ENCODE measurements around the gene APLN.
A peak's percentile ranks its signal among the peaks of the same experiment; 100 is the strongest.

APLN gene

GRCh38 chrX:129608496-129608895 lies 46.3 kb downstream of the APLN start:
- POLR2A ChIA-PET: no interaction called here
- H3K4me1 ChIP-seq (ENCODE audit: control insufficient read depth, insufficient read depth, low read length): no peaks in the 10 kb centered on the region
- CTCF ChIA-PET: interaction anchor here (0.6 to 4.1 kb wide), 17 partner anchors 8 to 1308 kb away, joined by 3 to 59 read pairs (median 4); no protein-coding TSS in a partner anchor
- no peak overlapping the region for H3K27ac ChIP-seq (ENCODE audit: extremely low read depth, low read depth, low read length)
- no peak overlapping the region for H3K4me3 ChIP-seq (ENCODE audit: low read depth, low read length)
- no peaks in the 10 kb centered on the region for H3K36me3 ChIP-seq (ENCODE audit: control insufficient read depth in 2 of 2, insufficient read depth in 1 of 2, low read length in 2 of 2)
- no peaks in the 10 kb centered on the region for H3K9me3 ChIP-seq (ENCODE audit: control insufficient read depth, insufficient read depth, low read depth, low read length)
- TF ChIP-seq ZNF2 (tag by site-specific recombination; IDR thresholded peaks at IDR 0.05): no peak
- no peak for TF ChIP-seq ZNF624 (tag by site-specific recombination; IDR thresholded peaks at IDR 0.05)

GRCh38 chrX:129606918-129607317 lies 47.8 kb downstream of the APLN start:
- CTCF ChIA-PET: interaction anchor here (0.6 to 6.5 kb wide), 14 partner anchors 14 to 322 kb away, joined by 3 to 59 read pairs (median 4); partner anchors contain the start of gene APLN
- POLR2A ChIA-PET: no interaction called here
- Histone ChIP-seq H3K36me3 (ENCODE audit: control insufficient read depth in 2 of 2, insufficient read depth in 1 of 2, low read length in 2 of 2) (no peaks in the 10 kb centered on the region), H3K27ac (ENCODE audit: extremely low read depth, low read depth, low read length) (no peak overlapping the region), H3K9me3 (ENCODE audit: control insufficient read depth, insufficient read depth, low read depth, low read length) (no peaks in the 10 kb centered on the region), H3K4me1 (ENCODE audit: control insufficient read depth, insufficient read depth, low read length) (no peaks in the 10 kb centered on the region), H3K4me3 (ENCODE audit: low read depth, low read length) (no peak overlapping the region)
- TF ChIP-seq ZSCAN4 (tag by site-specific recombination; IDR thresholded peaks at IDR 0.05) (no peak), ZNF169 (tag by site-specific recombination; IDR thresholded peaks at IDR 0.05) (no peak), KLF1 (tag by site-specific recombination; IDR thresholded peaks at IDR 0.05) (peak; percentile 65), ZNF280C (tag by site-specific recombination; IDR thresholded peaks at IDR 0.05) (no peak), ZNF140 (tag by site-specific recombination; IDR thresholded peaks at IDR 0.05) (no peak), ZNF654 (tag by site-specific recombination; IDR thresholded peaks at IDR 0.05; ENCODE audit: low read depth) (peak; percentile 97), ZNF366 (tag by site-specific recombination; conservative IDR thresholded peaks at IDR 0.05) (peak; percentile 98), PRDM1 (tag by site-specific recombination; IDR thresholded peaks at IDR 0.05) (no peak), ZNF2 (tag by site-specific recombination; IDR thresholded peaks at IDR 0.05) (0 out of 2 replicates have a peak, but pooled peaks have one; percentile 19), CTCF (tag by site-specific recombination; IDR thresholded peaks at IDR 0.05) (peak; percentile 76), KLF9 (tag by site-specific recombination; IDR thresholded peaks at IDR 0.05; ENCODE audit: low read depth) (peak; percentile 93), ZNF660 (tag by site-specific recombination; IDR thresholded peaks at IDR 0.05) (peak; percentile 58; the same call in 1 of the 2 replicates), ZNF341 (tag by site-specific recombination; IDR thresholded peaks at IDR 0.05; ENCODE audit: low read depth) (no peak), WT1 (tag by site-specific recombination; IDR thresholded peaks at IDR 0.05) (no peak), ZNF146 (tag by site-specific recombination; IDR thresholded peaks at IDR 0.05) (no peak), ZBTB17 (tag by site-specific recombination; IDR thresholded peaks at IDR 0.05) (0 out of 2 replicates have a peak, but pooled peaks have one; percentile 40), ZNF571 (tag by site-specific recombination; IDR thresholded peaks at IDR 0.05) (no peak), ZNF18 (tag by site-specific recombination; IDR thresholded peaks at IDR 0.05) (no peak), RBAK (tag by site-specific recombination; IDR thresholded peaks at IDR 0.05) (no peak)
